ENCODE data around the gene MTX3.

DNA sequence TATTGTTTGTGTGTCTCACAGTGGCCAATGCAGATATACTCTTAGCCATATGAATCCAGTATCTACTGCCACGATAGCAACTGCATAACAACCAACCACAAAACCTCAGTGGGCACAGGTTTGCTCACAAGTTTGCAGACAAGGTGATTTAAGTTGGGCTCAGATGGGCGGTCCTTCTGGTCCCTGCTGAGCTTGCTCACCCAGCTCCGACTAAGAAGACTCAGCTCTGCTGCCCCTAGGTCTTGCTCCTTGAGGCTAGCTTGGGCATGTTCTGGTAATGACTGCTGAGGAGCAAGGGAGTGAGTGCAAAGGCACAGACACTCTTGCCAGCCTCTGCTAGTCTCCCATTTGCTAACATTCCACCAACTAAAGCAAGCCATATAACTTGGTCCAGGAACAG, 52.6 kb downstream of the MTX3 start:
- TF ChIP-seq, protein P1, sequence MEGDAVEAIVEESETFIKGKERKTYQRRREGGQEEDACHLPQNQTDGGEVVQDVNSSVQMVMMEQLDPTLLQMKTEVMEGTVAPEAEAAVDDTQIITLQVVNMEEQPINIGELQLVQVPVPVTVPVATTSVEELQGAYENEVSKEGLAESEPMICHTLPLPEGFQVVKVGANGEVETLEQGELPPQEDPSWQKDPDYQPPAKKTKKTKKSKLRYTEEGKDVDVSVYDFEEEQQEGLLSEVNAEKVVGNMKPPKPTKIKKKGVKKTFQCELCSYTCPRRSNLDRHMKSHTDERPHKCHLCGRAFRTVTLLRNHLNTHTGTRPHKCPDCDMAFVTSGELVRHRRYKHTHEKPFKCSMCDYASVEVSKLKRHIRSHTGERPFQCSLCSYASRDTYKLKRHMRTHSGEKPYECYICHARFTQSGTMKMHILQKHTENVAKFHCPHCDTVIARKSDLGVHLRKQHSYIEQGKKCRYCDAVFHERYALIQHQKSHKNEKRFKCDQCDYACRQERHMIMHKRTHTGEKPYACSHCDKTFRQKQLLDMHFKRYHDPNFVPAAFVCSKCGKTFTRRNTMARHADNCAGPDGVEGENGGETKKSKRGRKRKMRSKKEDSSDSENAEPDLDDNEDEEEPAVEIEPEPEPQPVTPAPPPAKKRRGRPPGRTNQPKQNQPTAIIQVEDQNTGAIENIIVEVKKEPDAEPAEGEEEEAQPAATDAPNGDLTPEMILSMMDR (IDR thresholded peaks at IDR 0.05), result no peak
- no peak for TF ChIP-seq POLR2A (IDR thresholded peaks at IDR 0.05)

All from thyroid gland (tissue), 4 donors.